ENCODE results near the gene GARNL3. TPM values are rescaled to one million over a fixed set of nuclear protein-coding genes. Genes with fewer than 3 reads are reported as not detected.

GARNL3 gene
- total and polyA plus RNA-seq, 2 experiments from 2014 or later: 9.5 to 10.5 TPM

DNA sequence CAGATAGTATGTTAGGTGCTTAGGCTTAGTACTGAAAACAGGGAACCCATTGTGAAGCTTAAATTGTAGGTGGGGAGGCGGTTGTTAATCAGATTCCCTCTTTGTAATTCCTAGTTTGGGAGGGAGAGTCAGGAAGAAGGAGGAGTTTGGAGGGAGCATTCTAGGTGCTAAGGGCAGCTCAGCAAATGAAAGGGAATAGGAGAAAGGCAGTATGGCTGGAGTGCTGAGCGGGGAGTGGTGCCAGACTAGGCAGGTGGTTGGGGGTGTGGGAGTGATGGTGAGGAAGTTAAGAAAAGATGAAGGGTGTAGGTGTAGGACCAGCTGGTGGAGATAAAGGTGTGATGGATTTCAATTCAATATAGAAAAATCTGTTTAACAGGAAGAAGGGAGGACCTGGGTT lies 11.1 kb upstream of the GARNL3 start:
- Histone ChIP-seq H3K9me2 (replicated peaks; ENCODE audit: insufficient read depth) (no peaks in the 10 kb centered on the region), H3K4me2 (no peak overlapping the region), H2AFZ (no peak overlapping the region), H3K27me3 (no peaks in the 10 kb centered on the region), H3K27ac (no peak overlapping the region), H3K9me3 (ENCODE audit: low read depth) (no peaks in the 10 kb centered on the region), H3K4me1 (ENCODE audit: insufficient read depth) (no peaks in the 10 kb centered on the region), H3K79me2 (no peaks in the 10 kb centered on the region), H3K36me3 (replicated peaks; ENCODE audit: insufficient read depth, low read depth) (no peaks in the 10 kb centered on the region), H3K4me3 (no peak overlapping the region), H4K20me1 (ENCODE audit: insufficient read depth, poor library complexity, severe bottlenecking) (no peaks in the 10 kb centered on the region)
- DNase-seq (ENCODE audit: low spot score): no peak
- no peak for TF ChIP-seq EZH2phosphoT487 (IDR thresholded peaks at IDR 0.05; ENCODE audit: low read depth, severe bottlenecking, unreplicated experiment)
- TF ChIP-seq EZH2 (IDR thresholded peaks at IDR 0.05; ENCODE audit: borderline replicate concordance): no peak
- TF ChIP-seq, protein P1, sequence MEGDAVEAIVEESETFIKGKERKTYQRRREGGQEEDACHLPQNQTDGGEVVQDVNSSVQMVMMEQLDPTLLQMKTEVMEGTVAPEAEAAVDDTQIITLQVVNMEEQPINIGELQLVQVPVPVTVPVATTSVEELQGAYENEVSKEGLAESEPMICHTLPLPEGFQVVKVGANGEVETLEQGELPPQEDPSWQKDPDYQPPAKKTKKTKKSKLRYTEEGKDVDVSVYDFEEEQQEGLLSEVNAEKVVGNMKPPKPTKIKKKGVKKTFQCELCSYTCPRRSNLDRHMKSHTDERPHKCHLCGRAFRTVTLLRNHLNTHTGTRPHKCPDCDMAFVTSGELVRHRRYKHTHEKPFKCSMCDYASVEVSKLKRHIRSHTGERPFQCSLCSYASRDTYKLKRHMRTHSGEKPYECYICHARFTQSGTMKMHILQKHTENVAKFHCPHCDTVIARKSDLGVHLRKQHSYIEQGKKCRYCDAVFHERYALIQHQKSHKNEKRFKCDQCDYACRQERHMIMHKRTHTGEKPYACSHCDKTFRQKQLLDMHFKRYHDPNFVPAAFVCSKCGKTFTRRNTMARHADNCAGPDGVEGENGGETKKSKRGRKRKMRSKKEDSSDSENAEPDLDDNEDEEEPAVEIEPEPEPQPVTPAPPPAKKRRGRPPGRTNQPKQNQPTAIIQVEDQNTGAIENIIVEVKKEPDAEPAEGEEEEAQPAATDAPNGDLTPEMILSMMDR (IDR thresholded peaks at IDR 0.05; ENCODE audit: poor library complexity): no peak
- WGBS (ENCODE audit: low lambda C conversion rate, missing lambda C conversion rate): 84% methylated on average over 2 of the region's 2 CpGs

DNA sequence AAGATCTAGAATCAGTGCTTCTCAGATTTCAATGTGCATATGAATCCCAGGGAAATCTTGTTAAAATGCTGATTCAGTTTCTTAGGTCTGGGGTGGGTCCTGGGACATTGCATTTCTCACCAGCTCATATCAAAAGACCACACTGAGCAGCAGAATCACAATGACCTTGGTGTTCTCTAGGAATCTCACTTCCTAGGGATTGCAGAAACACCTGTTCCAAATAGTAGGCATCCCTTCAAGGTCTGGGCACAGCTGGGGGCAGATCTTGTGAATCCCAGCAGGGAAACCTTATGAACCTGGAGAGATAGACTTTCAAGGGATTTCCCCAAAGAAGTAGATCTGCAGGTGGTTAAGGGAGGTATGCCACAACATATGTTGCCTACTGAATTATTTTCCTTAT lies 8.9 kb upstream of the GARNL3 start:
- H3K27ac ChIP-seq: no peak overlapping the region
- H3K79me2 ChIP-seq: no peaks in the 10 kb centered on the region
- H3K9me3 ChIP-seq (ENCODE audit: low read depth): no peaks in the 10 kb centered on the region
- H3K4me1 ChIP-seq (ENCODE audit: insufficient read depth): no peaks in the 10 kb centered on the region
- TF ChIP-seq, protein P1 (IDR thresholded peaks at IDR 0.05; ENCODE audit: poor library complexity): no peak
- TF ChIP-seq EZH2 (IDR thresholded peaks at IDR 0.05; ENCODE audit: borderline replicate concordance): no peak
- no peak for TF ChIP-seq EZH2phosphoT487 (IDR thresholded peaks at IDR 0.05; ENCODE audit: low read depth, severe bottlenecking, unreplicated experiment)
- H3K27me3 ChIP-seq: no peaks in the 10 kb centered on the region
- DNase-seq (ENCODE audit: low spot score): no peak
- no peaks in the 10 kb centered on the region for H3K36me3 ChIP-seq (replicated peaks; ENCODE audit: insufficient read depth, low read depth)
- no peak overlapping the region for H3K4me2 ChIP-seq
- H3K9me2 ChIP-seq (replicated peaks; ENCODE audit: insufficient read depth): no peaks in the 10 kb centered on the region
- no peak overlapping the region for H3K4me3 ChIP-seq
- no peaks in the 10 kb centered on the region for H4K20me1 ChIP-seq (ENCODE audit: insufficient read depth, poor library complexity, severe bottlenecking)
- no peak overlapping the region for H2AFZ ChIP-seq

DNA sequence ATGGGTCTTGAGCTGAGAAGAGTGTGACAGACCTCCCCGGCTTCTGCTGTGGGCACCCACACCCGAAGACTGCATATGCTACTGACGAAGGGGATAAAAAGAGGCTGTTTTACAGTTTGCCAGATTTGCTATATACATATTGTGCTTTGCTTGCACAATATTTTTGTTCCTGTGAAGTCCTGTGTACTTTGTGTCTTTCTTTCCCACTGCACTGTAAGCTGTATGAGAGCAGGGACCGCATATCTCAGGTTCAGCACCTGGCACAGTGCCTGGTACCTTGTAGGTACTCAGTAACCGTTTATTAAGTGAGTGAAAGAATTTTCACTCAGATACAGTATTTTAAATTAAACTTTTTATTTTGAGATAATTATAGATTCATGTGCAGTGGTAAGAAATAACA lies 8.2 kb upstream of the GARNL3 start:
- no peak overlapping the region for H3K4me2 ChIP-seq
- no peaks in the 10 kb centered on the region for H3K27me3 ChIP-seq
- no peak for DNase-seq (ENCODE audit: low spot score)
- H2AFZ ChIP-seq: no peak overlapping the region
- no peaks in the 10 kb centered on the region for H3K79me2 ChIP-seq
- no peaks in the 10 kb centered on the region for H3K4me1 ChIP-seq (ENCODE audit: insufficient read depth)
- TF ChIP-seq EZH2 (IDR thresholded peaks at IDR 0.05; ENCODE audit: borderline replicate concordance) (no peak), EZH2phosphoT487 (IDR thresholded peaks at IDR 0.05; ENCODE audit: low read depth, severe bottlenecking, unreplicated experiment) (no peak)
- TF ChIP-seq, protein P1 (IDR thresholded peaks at IDR 0.05; ENCODE audit: poor library complexity): no peak
- no peaks in the 10 kb centered on the region for H3K9me2 ChIP-seq (replicated peaks; ENCODE audit: insufficient read depth)
- WGBS (ENCODE audit: low lambda C conversion rate, missing lambda C conversion rate): 69% methylated on average over 5 of the region's 5 CpGs
- no peak overlapping the region for H3K4me3 ChIP-seq
- H4K20me1 ChIP-seq (ENCODE audit: insufficient read depth, poor library complexity, severe bottlenecking): no peaks in the 10 kb centered on the region
- no peaks in the 10 kb centered on the region for H3K36me3 ChIP-seq (replicated peaks; ENCODE audit: insufficient read depth, low read depth)
- H3K27ac ChIP-seq: no peak overlapping the region
- H3K9me3 ChIP-seq (ENCODE audit: low read depth): no peaks in the 10 kb centered on the region

Data from hepatocyte (in vitro differentiated cells).